Measurements from ENCODE around the gene PDE5A.

GRCh38 chr4:119478446-119479179 is 150.0 kb downstream of the PDE5A start:
- TF ChIP-seq REST (IDR thresholded peaks at IDR 0.05; ENCODE audit: insufficient read depth in 1 of 2, low read depth in 2 of 2, low read length in 2 of 2) (no peak), POLR2AphosphoS5 (IDR thresholded peaks at IDR 0.05; ENCODE audit: low read depth, low read length) (no peak)

All from PFSK-1 (cell line).